Trophoblast cell (in vitro differentiated cells and primary cell): Measurements from ENCODE around the gene KCNQ1.
A peak's percentile ranks its signal among the peaks of the same experiment; 100 is the strongest.

Experiments
- DNase-seq, 2 donors: peaks; one replicate each; pipeline ENCODE4 v3.0.0-alpha.2; 2016
- H2AFZ ChIP-seq: 2 replicates; pipeline ENCODE4 v1.6.1; 2013; ENCODE audit warnings: low read length, moderate library complexity, mild to moderate bottlenecking; ENCODE audit not compliant: insufficient read depth, poor library complexity
- H2AK5ac ChIP-seq: 2 replicates; pipeline ENCODE4 v1.6.1; 2013; ENCODE audit warnings: mild to moderate bottlenecking, low read length
- H2BK120ac ChIP-seq: 2 replicates; pipeline ENCODE4 v1.6.1; 2013; ENCODE audit warnings: low read length, mild to moderate bottlenecking, moderate library complexity; ENCODE audit not compliant: insufficient read depth, poor library complexity
- H2BK12ac ChIP-seq: 2 replicates; pipeline ENCODE4 v1.6.1; 2013; ENCODE audit warnings: mild to moderate bottlenecking, low read length, moderate library complexity
- H2BK5ac ChIP-seq: 2 replicates; pipeline ENCODE4 v1.6.1; 2013; ENCODE audit warnings: low read length, low read depth, moderate library complexity, mild to moderate bottlenecking; ENCODE audit not compliant: poor library complexity
- H3K14ac ChIP-seq: 2 replicates; pipeline ENCODE4 v1.6.1; 2013; ENCODE audit warnings: mild to moderate bottlenecking, low read length
- H3K18ac ChIP-seq: 2 replicates; pipeline ENCODE4 v1.6.1; 2013; ENCODE audit warnings: mild to moderate bottlenecking, low read length
- H3K23ac ChIP-seq: 2 replicates; pipeline ENCODE4 v1.6.1; 2013; ENCODE audit warnings: low read length
- H3K27ac ChIP-seq: 2 replicates; pipeline ENCODE4 v1.5.1; 2013; ENCODE audit warnings: low read depth, mild to moderate bottlenecking, inconsistent platforms, low read length, moderate library complexity
- H3K27me3 ChIP-seq: 2 replicates; pipeline ENCODE4 v1.6.1; 2013; ENCODE audit warnings: inconsistent platforms, mild to moderate bottlenecking, low read length, moderate library complexity; ENCODE audit not compliant: insufficient read depth
- H3K36me3 ChIP-seq, 2 experiments: 1 replicate in 1 of 2; 2 replicates in 1 of 2; pipeline ENCODE4 v1.6.1; 2013; ENCODE audit warnings: low read length in 2 of 2, mild to moderate bottlenecking in 2 of 2, moderate library complexity in 1 of 2; ENCODE audit not compliant: insufficient read depth in 2 of 2, control insufficient read depth in 1 of 2
- H3K4ac ChIP-seq: 2 replicates; pipeline ENCODE4 v1.6.1; 2013; ENCODE audit warnings: low read depth, mild to moderate bottlenecking, low read length, moderate library complexity
- H3K4me1 ChIP-seq, 2 experiments: 1 replicate in 1 of 2; 2 replicates in 1 of 2; pipeline ENCODE4 v1.6.1; 2013; ENCODE audit warnings: low read length in 2 of 2, mild to moderate bottlenecking in 2 of 2, moderate library complexity in 1 of 2; ENCODE audit not compliant: insufficient read depth in 2 of 2, control insufficient read depth in 1 of 2
- H3K4me2 ChIP-seq: 2 replicates; pipeline ENCODE4 v1.6.1; 2013; ENCODE audit warnings: inconsistent platforms, mild to moderate bottlenecking, low read length, moderate library complexity
- H3K4me3 ChIP-seq: 2 replicates; pipeline ENCODE4 v1.5.1; 2013; ENCODE audit warnings: mild to moderate bottlenecking, low read depth, low read length, inconsistent platforms
- H3K79me1 ChIP-seq: one replicate; pipeline ENCODE4 v1.6.1; 2013; ENCODE audit warnings: low read length
- H3K79me2 ChIP-seq: 2 replicates; pipeline ENCODE4 v1.6.1; 2013; ENCODE audit warnings: low read length, mild to moderate bottlenecking; ENCODE audit not compliant: control insufficient read depth, insufficient read depth, poor library complexity
- H3K9ac ChIP-seq: 2 replicates; pipeline ENCODE4 v1.6.1; 2013; ENCODE audit warnings: mild to moderate bottlenecking, low read length
- H3K9me3 ChIP-seq: 2 replicates; pipeline ENCODE4 v1.6.1; 2013; ENCODE audit warnings: low read depth, mild to moderate bottlenecking, control low read depth, inconsistent platforms, low read length; ENCODE audit not compliant: insufficient read depth
- H4K12ac ChIP-seq: 2 replicates; pipeline ENCODE4 v1.6.1; 2013; ENCODE audit warnings: low read depth, mild to moderate bottlenecking, low read length, moderate library complexity
- H4K8ac ChIP-seq: 2 replicates; pipeline ENCODE4 v1.6.1; 2013; ENCODE audit warnings: low read depth, mild to moderate bottlenecking, low read length, moderate library complexity
- H4K91ac ChIP-seq: one replicate; pipeline ENCODE4 v1.6.1; 2013; ENCODE audit warnings: low read depth, mild to moderate bottlenecking, low read length, moderate library complexity
- WGBS: extraction: QIAGEN DNeasy Blood & Tissue Kit; methylation state at CpG from one replicate; pipeline ENCODE4 v1.1.7; 2013; ENCODE audit warnings: missing lambda C conversion rate; ENCODE audit not compliant: insufficient read length, insufficient coverage; ENCODE audit errors: extremely low coverage; 5-methylcytosine and 5-hydroxymethylcytosine counted together

Gene KCNQ1

DNA sequence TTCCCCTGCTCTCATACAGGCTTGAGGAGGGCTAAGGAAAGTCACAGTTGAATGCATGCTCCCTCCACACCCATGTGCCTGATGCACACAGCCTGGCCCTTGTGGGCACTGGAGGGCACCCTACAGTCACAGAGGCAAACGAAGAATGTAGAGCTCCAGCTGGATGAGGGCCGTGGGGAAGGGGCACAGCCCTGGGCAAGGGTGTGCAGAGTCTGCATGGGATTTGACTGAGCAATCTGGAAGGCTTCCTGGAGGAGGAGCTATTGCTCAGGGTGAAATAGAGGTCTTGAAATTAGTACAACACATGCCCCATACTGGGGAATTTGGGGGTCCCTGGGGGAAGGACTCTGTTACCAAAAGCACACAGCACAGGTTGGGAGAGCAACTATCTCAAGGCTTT lies 64.0 kb downstream of the KCNQ1 start:
- no peak for DNase-seq
- no CpG with 5 or more reads among the region's 2 CpGs for WGBS
- no peak overlapping the region for H3K4me3 ChIP-seq
- peaks cover 2% of the 10 kb centered on the region for H3K27me3 ChIP-seq
- no peaks in the 10 kb centered on the region for H3K79me1 ChIP-seq
- H3K23ac ChIP-seq: no peak overlapping the region
- H3K4me2 ChIP-seq: no peak overlapping the region
- H4K91ac ChIP-seq: no peak overlapping the region
- no peaks in the 10 kb centered on the region for H3K79me2 ChIP-seq
- H3K9me3 ChIP-seq: no peaks in the 10 kb centered on the region
- no peak overlapping the region for H2AK5ac ChIP-seq
- H3K9ac ChIP-seq: no peak overlapping the region
- H2BK12ac ChIP-seq: no peak overlapping the region
- no peak overlapping the region for H2BK120ac ChIP-seq
- no peak overlapping the region for H3K18ac ChIP-seq
- no peak overlapping the region for H2AFZ ChIP-seq
- H4K12ac ChIP-seq: no peak overlapping the region
- no peaks in the 10 kb centered on the region for H3K36me3 ChIP-seq
- no peak overlapping the region for H4K8ac ChIP-seq
- no peak overlapping the region for H3K27ac ChIP-seq
- H3K4ac ChIP-seq: no peak overlapping the region
- no peak overlapping the region for H2BK5ac ChIP-seq
- no peak overlapping the region for H3K14ac ChIP-seq
- H3K4me1 ChIP-seq: no peaks in the 10 kb centered on the region

DNA sequence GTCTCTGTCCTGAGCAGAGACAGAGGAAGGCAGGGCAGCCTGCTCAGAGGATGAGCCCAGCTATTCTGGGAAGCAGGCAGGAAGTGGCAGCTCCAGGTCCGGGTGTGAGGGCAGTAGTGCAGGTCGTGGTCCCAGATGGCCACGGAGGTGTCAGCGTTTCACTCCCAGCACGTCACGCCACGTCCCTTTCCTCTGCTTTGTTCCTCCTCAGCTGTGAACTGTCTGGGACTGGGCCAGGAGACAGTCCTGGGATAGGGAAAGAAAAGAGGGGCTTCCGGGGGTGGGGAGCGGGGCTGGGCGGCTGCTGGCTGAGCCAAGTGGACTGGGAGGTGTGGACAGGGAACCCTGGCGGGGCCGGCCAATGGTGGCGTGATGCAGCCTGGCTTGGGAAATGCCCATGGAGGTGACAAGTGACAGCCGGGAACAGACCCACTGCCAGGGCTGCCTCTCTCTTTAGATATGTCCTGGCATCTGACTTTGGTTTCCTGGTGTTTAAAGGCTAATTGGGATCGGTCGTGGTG lies 64.7 kb downstream of the KCNQ1 start:
- no peaks in the 10 kb centered on the region for H3K36me3 ChIP-seq
- no peak overlapping the region for H3K9ac ChIP-seq
- H3K27me3 ChIP-seq: peaks cover 2% of the 10 kb centered on the region
- H3K79me1 ChIP-seq: no peaks in the 10 kb centered on the region
- no peak overlapping the region for H2AFZ ChIP-seq
- no peak overlapping the region for H3K18ac ChIP-seq
- no peak overlapping the region for H2AK5ac ChIP-seq
- no peak overlapping the region for H4K8ac ChIP-seq
- H2BK12ac ChIP-seq: no peak overlapping the region
- WGBS: no CpG with 5 or more reads among the region's 16 CpGs
- H3K27ac ChIP-seq: no peak overlapping the region
- no peak overlapping the region for H3K14ac ChIP-seq
- no peak overlapping the region for H2BK120ac ChIP-seq
- H4K91ac ChIP-seq: no peak overlapping the region
- no peaks in the 10 kb centered on the region for H3K79me2 ChIP-seq
- H2BK5ac ChIP-seq: no peak overlapping the region
- no peak overlapping the region for H3K4ac ChIP-seq
- no peak overlapping the region for H3K23ac ChIP-seq
- H3K4me2 ChIP-seq: no peak overlapping the region
- no peak overlapping the region for H4K12ac ChIP-seq
- H3K4me3 ChIP-seq: no peak overlapping the region
- DNase-seq: no peak
- no peaks in the 10 kb centered on the region for H3K4me1 ChIP-seq
- no peaks in the 10 kb centered on the region for H3K9me3 ChIP-seq

- Histone ChIP-seq H4K8ac (no peak overlapping the region), H3K9ac (no peak overlapping the region), H3K36me3 (no peaks in the 10 kb centered on the region), H2AK5ac (no peak overlapping the region), H4K91ac (no peak overlapping the region), H2BK120ac (no peak overlapping the region), H3K27ac (no peak overlapping the region), H4K12ac (no peak overlapping the region), H3K9me3 (no peaks in the 10 kb centered on the region), H3K79me1 (no peaks in the 10 kb centered on the region), H3K23ac (no peak overlapping the region), H3K4ac (no peak overlapping the region), H2AFZ (no peak overlapping the region), H3K4me3 (no peak overlapping the region), H3K79me2 (no peaks in the 10 kb centered on the region), H3K4me1 (no peaks in the 10 kb centered on the region), H3K18ac (no peak overlapping the region), H3K27me3 (peaks cover 2% of the 10 kb centered on the region), H2BK12ac (no peak overlapping the region), H3K4me2 (no peak overlapping the region), H2BK5ac (no peak overlapping the region), H3K14ac (no peak overlapping the region)
- WGBS: no CpG with 5 or more reads among the region's 16 CpGs
- no peak for DNase-seq
These were observed 66.0 kb downstream of the KCNQ1 start for GRCh38 chr11:2510626-2511402.

DNA sequence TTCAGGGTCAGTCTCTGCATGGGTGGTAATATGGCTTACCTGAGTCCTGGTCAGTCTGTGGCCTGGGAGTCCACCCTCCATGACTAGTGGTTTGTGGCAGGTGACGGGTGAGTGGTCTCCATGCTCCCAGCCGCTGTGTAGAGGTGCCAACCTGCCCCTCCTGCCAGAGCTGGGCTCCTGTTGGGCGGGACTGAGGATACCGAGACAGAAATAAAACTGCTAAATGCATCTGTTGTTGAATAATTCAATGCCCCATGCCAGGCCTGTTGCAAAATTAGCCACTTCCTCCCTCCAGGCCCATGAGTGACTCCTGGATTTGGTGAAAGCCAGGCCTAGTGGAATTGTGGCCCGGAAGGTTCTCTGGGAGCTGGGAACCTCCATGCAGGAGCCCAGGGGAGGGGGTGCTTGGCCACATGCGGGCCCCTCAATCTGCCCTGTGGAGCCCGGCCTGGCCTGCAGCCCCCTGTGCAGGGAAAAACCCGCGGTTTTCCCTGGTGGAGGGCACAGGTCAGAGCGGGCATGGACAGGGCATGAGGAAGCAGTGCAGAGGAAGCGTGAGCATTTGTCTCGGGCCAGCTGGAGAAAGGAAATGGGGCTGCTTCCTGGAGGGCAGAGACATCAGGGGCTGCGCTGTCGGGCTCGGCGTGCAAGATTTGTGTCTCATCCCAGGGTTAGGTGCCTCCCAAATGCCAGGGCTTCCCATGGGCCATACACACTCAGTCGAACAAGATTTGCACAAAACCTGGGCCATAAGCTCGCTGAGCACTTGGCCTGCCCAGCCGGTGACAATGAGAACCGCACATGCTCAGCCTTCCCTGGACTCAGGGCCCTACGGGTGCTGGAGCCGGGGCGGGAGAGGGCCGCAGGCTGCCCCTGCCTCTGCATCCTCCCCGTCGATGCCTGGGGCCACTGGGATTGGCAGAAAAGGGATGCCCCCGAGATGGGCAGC lies 66.9 kb downstream of the KCNQ1 start:
- Histone ChIP-seq H3K14ac (no peak overlapping the region), H3K4me3 (peak overlapping the region; percentile 23), H4K12ac (no peak overlapping the region), H4K91ac (no peak overlapping the region), H2AFZ (no peak overlapping the region), H2BK120ac (no peak overlapping the region), H3K4me1 (no peaks in the 10 kb centered on the region), H2BK5ac (no peak overlapping the region), H3K23ac (no peak overlapping the region), H3K4ac (no peak overlapping the region), H3K79me2 (no peaks in the 10 kb centered on the region), H3K36me3 (no peaks in the 10 kb centered on the region), H3K18ac (no peak overlapping the region), H3K27me3 (peaks cover 2% of the 10 kb centered on the region), H2BK12ac (no peak overlapping the region), H4K8ac (no peak overlapping the region), H2AK5ac (no peak overlapping the region), H3K4me2 (no peak overlapping the region), H3K9ac (no peak overlapping the region), H3K79me1 (no peaks in the 10 kb centered on the region), H3K9me3 (no peaks in the 10 kb centered on the region), H3K27ac (no peak overlapping the region)
- no peak for DNase-seq
- WGBS: no CpG with 5 or more reads among the region's 27 CpGs
